ENCODE results near the gene SMG6. TPM values are rescaled to one million over a fixed set of nuclear protein-coding genes. Genes with fewer than 3 reads are reported as not detected.
"Not testable (repeated sequence)": the region's sequence is repeated elsewhere in the genome, so short reads cannot be mapped to it uniquely, and the experiment has no call there.

Gene SMG6
- polyA plus RNA-seq, 6 donors from 2014 or later = 0.23 to 5.3 (median 2.6) TPM

GRCh38 chr17:2013220-2013993, 290.2 kb downstream of the SMG6 start:
- not testable (repeated sequence) for H3K36me3 Mint-ChIP-seq; ATAC-seq (ENCODE audit: low read depth in 2 of 2); H3K9me3 Mint-ChIP-seq; DNase-seq; H3K4me1 Mint-ChIP-seq; H3K27ac Mint-ChIP-seq; H3K4me3 Mint-ChIP-seq
- H3K27me3 Mint-ChIP-seq = peaks cover 23 to 72% (median 65%) of the 10 kb centered on the region in 3 donors

- ATAC-seq (ENCODE audit: low read depth in 2 of 2) = no peak
- peaks cover 16 to 65% (median 56%) of the 10 kb centered on the region in 3 donors for H3K27me3 Mint-ChIP-seq
- peak overlapping the region in 1 of 6 donors; percentile 12 for H3K27ac Mint-ChIP-seq
Measured at GRCh38 chr17:2012499-2012898, 291.1 kb downstream of the SMG6 start.

GRCh38 chr17:2011411-2012371, 291.9 kb downstream of the SMG6 start:
- no peaks in the 10 kb centered on the region for H3K4me1 Mint-ChIP-seq
- no peak overlapping the region for H3K4me3 Mint-ChIP-seq
- peaks cover 0 to 10% of the 10 kb centered on the region in 2 donors for H3K36me3 Mint-ChIP-seq
- peaks cover 0 to 5% (median 0%) of the 10 kb centered on the region in 7 donors for H3K9me3 Mint-ChIP-seq
- no peak for ATAC-seq (ENCODE audit: low read depth in 2 of 2)
- H3K27ac Mint-ChIP-seq = no peak overlapping the region
- peaks cover 11 to 64% (median 56%) of the 10 kb centered on the region in 3 donors for H3K27me3 Mint-ChIP-seq
- DNase-seq = no peak

More at GRCh38 chr17:2012499-2012898, 291.1 kb downstream of the SMG6 start:
- peaks cover 0 to 10% of the 10 kb centered on the region in 2 donors for H3K36me3 Mint-ChIP-seq
- no peak overlapping the region for H3K4me3 Mint-ChIP-seq
- H3K4me1 Mint-ChIP-seq = no peaks in the 10 kb centered on the region
- DNase-seq = no peak
- H3K9me3 Mint-ChIP-seq = peaks cover 0 to 5% (median 0%) of the 10 kb centered on the region in 7 donors

Other genes starting within 250 kb of the SMG6 start
- under 1 TPM in 3 of 6 donors, not detected in 3; 0.08 to 0.35 (median 0.23) TPM for gene HIC1, start 248.7 kb downstream of the SMG6 start, polyA plus RNA-seq (ENCODE audit: low read depth in 6 of 6)
- 10 to 100 TPM in 1 of 6 donors, 1 to 10 TPM in 5; 3.0 to 23.5 (median 8.5) TPM for gene SRR, start 165 bp upstream of the SMG6 start, polyA plus RNA-seq (ENCODE audit: low read depth in 6 of 6)
- 10 to 100 TPM; 12.5 to 19.5 (median 14.3) TPM for gene TSR1, start 32.7 kb upstream of the SMG6 start, polyA plus RNA-seq (ENCODE audit: low read depth in 6 of 6)
- gene SGSM2, start 33.7 kb upstream of the SMG6 start, polyA plus RNA-seq (ENCODE audit: low read depth in 6 of 6) = 10 to 100 TPM in 1 of 6 donors, 1 to 10 TPM in 5; 2.8 to 14.3 (median 4.4) TPM
- 1 to 10 TPM in 2 of 6 donors, under 1 TPM in 4; 0.60 to 1.3 (median 0.90) TPM for gene MNT, start 97.3 kb upstream of the SMG6 start, polyA plus RNA-seq (ENCODE audit: low read depth in 6 of 6)
- gene METTL16, start 208.1 kb upstream of the SMG6 start, polyA plus RNA-seq (ENCODE audit: low read depth in 6 of 6) = 10 to 100 TPM; 11.9 to 34.3 (median 20.8) TPM

Measured in naive B cell (primary cell).